HG02588 (cell line): ENCODE data around the gene HPCA.

Source experiments
- ATAC-seq: cut with Tn5 transposase; IDR thresholded peaks from one replicate; pipeline ENCODE4 v1.9.1; 2021; ENCODE audit warnings: mild to moderate bottlenecking, moderate library complexity; ENCODE audit not compliant: unreplicated experiment

The HPCA gene

GRCh38 chr1:32928715-32929114 lies 42.4 kb downstream of the HPCA start:
- no peak for ATAC-seq

GRCh38 chr1:32929366-32929765 lies 43.1 kb downstream of the HPCA start:
- ATAC-seq = no peak

- no peak for ATAC-seq
Observed at GRCh38 chr1:32931760-32932159, 45.5 kb downstream of the HPCA start.

- ATAC-seq = no peak
Observed at GRCh38 chr1:32933742-32934322, 47.5 kb downstream of the HPCA start.

- no peak for ATAC-seq
Observed at GRCh38 chr1:32934535-32934934, 48.2 kb downstream of the HPCA start.

GRCh38 chr1:32937061-32937460 lies 50.8 kb downstream of the HPCA start:
- no peak for ATAC-seq

GRCh38 chr1:32939655-32940371 lies 53.5 kb downstream of the HPCA start:
- no peak for ATAC-seq

- no peak for ATAC-seq
Observed at GRCh38 chr1:32944180-32944579, 57.9 kb downstream of the HPCA start.
